SK-N-SH treated with all-trans-retinoic acid at 6 μM for 48 hours (cell line): ENCODE measurements around the gene CSF1.

Source experiments
- ATAC-seq: fragments of 200-7000 bp; cut with Tn5 transposase; 3 replicates; pipeline ENCODE4 v1.9.1; 2020; ENCODE audit warnings: mild to moderate bottlenecking, moderate library complexity
- BACH2 ChIP-seq: fragments of 250-450 bp; sonication (Bioruptor Pico); IDR thresholded peaks from 2 replicates; pipeline ENCODE4 v1.9.0; 2021; ENCODE audit warnings: mild to moderate bottlenecking, borderline replicate concordance
- CREB5 ChIP-seq: fragments of 250-450 bp; sonication (Bioruptor Pico); IDR thresholded peaks from 2 replicates; pipeline ENCODE4 v1.5.1; 2020; ENCODE audit warnings: low read depth, mild to moderate bottlenecking, moderate library complexity
- CSDC2 ChIP-seq: fragments of 250-450 bp; sonication (Bioruptor Pico); IDR thresholded peaks from 2 replicates; pipeline ENCODE4 v1.5.0; 2020; ENCODE audit warnings: mild to moderate bottlenecking, moderate library complexity
- CSRNP3 ChIP-seq: fragments of 250-450 bp; sonication (Bioruptor Pico); IDR thresholded peaks from 2 replicates; pipeline ENCODE4 v1.5.1; 2021; ENCODE audit warnings: mild to moderate bottlenecking, moderate library complexity
- ESRRG ChIP-seq: fragments of 250-450 bp; sonication (Bioruptor Pico); IDR thresholded peaks from 2 replicates; pipeline ENCODE4 v1.6.1; 2021; ENCODE audit warnings: mild to moderate bottlenecking
- GLIS3 ChIP-seq: fragments of 250-450 bp; sonication (Bioruptor Pico); IDR thresholded peaks from 2 replicates; pipeline ENCODE4 v1.5.0; 2020; ENCODE audit warnings: mild to moderate bottlenecking, moderate library complexity
- ISL1 ChIP-seq: fragments of 250-450 bp; sonication (Bioruptor Pico); IDR thresholded peaks from 2 replicates; pipeline ENCODE4 v2.1.2; 2022; ENCODE audit warnings: mild to moderate bottlenecking, moderate library complexity
- OSR1 ChIP-seq: fragments of 250-450 bp; sonication (Bioruptor Pico); IDR thresholded peaks from 2 replicates; pipeline ENCODE4 v1.8.0; 2022; ENCODE audit warnings: moderate library complexity, mild to moderate bottlenecking, inconsistent platforms
- PATZ1 ChIP-seq: fragments of 250-450 bp; sonication (Bioruptor Pico); IDR thresholded peaks from 2 replicates; pipeline ENCODE4 v1.8.0; 2020; ENCODE audit warnings: mild to moderate bottlenecking, moderate library complexity, borderline replicate concordance
- POU6F1 ChIP-seq: fragments of 250-450 bp; sonication (Bioruptor Pico); IDR thresholded peaks from 2 replicates; pipeline ENCODE4 v1.8.0; 2021; ENCODE audit warnings: low read depth, mild to moderate bottlenecking, moderate library complexity, borderline replicate concordance
- PPARA ChIP-seq: fragments of 250-450 bp; sonication (Bioruptor Pico); IDR thresholded peaks from 2 replicates; pipeline ENCODE4 v1.5.0; 2020; ENCODE audit warnings: mild to moderate bottlenecking, borderline replicate concordance
- RARB ChIP-seq: fragments of 250-450 bp; sonication (Bioruptor Pico); IDR thresholded peaks from 2 replicates; pipeline ENCODE4 v1.8.0; 2021; ENCODE audit warnings: mild to moderate bottlenecking, moderate library complexity
- TCF4 ChIP-seq: fragments of 250-450 bp; sonication (Bioruptor Pico); IDR thresholded peaks from 2 replicates; pipeline ENCODE4 v1.8.0; 2021; ENCODE audit warnings: mild to moderate bottlenecking, moderate library complexity, borderline replicate concordance
- TOX ChIP-seq: fragments of 250-450 bp; sonication (Bioruptor Pico); IDR thresholded peaks from 2 replicates; pipeline ENCODE4 v1.8.0; 2021; ENCODE audit warnings: mild to moderate bottlenecking, moderate library complexity, borderline replicate concordance
- TSHZ2 ChIP-seq: fragments of 250-450 bp; sonication (Bioruptor Pico); IDR thresholded peaks from 2 replicates; pipeline ENCODE4 v1.5.0; 2020; ENCODE audit warnings: mild to moderate bottlenecking, moderate library complexity
- ZC3H10 ChIP-seq: fragments of 250-450 bp; sonication (Bioruptor Pico); IDR thresholded peaks from 2 replicates; pipeline ENCODE4 v1.5.1; 2021; ENCODE audit warnings: mild to moderate bottlenecking, moderate library complexity
- ZFP3 ChIP-seq: fragments of 250-450 bp; sonication (Bioruptor Pico); IDR thresholded peaks from 2 replicates; pipeline ENCODE4 v1.5.0; 2020; ENCODE audit warnings: mild to moderate bottlenecking, moderate library complexity
- ZFP30 ChIP-seq: fragments of 450-650 bp; formaldehyde crosslinking; IDR thresholded peaks from 2 replicates; pipeline ENCODE4 v1.5.0; 2022; ENCODE audit warnings: mild to moderate bottlenecking, moderate library complexity
- ZNF565 ChIP-seq: fragments of 450-650 bp; formaldehyde crosslinking; conservative IDR thresholded peaks from 2 replicates; pipeline ENCODE4 v1.5.0; 2020; ENCODE audit warnings: low read depth, mild to moderate bottlenecking, moderate library complexity
- ZNF8 ChIP-seq: fragments of 450-650 bp; formaldehyde crosslinking; IDR thresholded peaks from 2 replicates; pipeline ENCODE4 v1.5.0; 2020; ENCODE audit warnings: mild to moderate bottlenecking, moderate library complexity

The CSF1 gene

GRCh38 chr1:109879881-109880525, 30.6 kb upstream of the CSF1 start:
- no peak for ATAC-seq

GRCh38 chr1:109880971-109881894, 29.4 kb upstream of the CSF1 start:
- no peak for ATAC-seq
- no peak for TF ChIP-seq BACH2
- TF ChIP-seq TOX (CRISPR knock-in tag) = no peak
- TF ChIP-seq TSHZ2 = no peak
- TF ChIP-seq POU6F1 = no peak
- no peak for TF ChIP-seq CREB5 (CRISPR knock-in tag)
- TF ChIP-seq ZFP30 = no peak
- no peak for TF ChIP-seq ISL1 (CRISPR knock-in tag)
- TF ChIP-seq TCF4 (CRISPR knock-in tag) = no peak
- no peak for TF ChIP-seq ZNF8

More at GRCh38 chr1:109879881-109880525, 30.6 kb upstream of the CSF1 start:
- TF ChIP-seq BACH2 = no peak
- TF ChIP-seq ZFP3 (CRISPR knock-in tag) = no peak
- TF ChIP-seq OSR1 (CRISPR knock-in tag) = no peak
- no peak for TF ChIP-seq ZFP30
- TF ChIP-seq PATZ1 = no peak
- TF ChIP-seq GLIS3 = no peak
- TF ChIP-seq ZNF565 = no peak
- TF ChIP-seq ESRRG (CRISPR knock-in tag) = no peak
- TF ChIP-seq PPARA (CRISPR knock-in tag) = no peak
- TF ChIP-seq ISL1 (CRISPR knock-in tag) = no peak
- TF ChIP-seq POU6F1 = no peak
- no peak for TF ChIP-seq ZC3H10 (CRISPR knock-in tag)
- TF ChIP-seq TOX (CRISPR knock-in tag) = no peak
- no peak for TF ChIP-seq ZNF8
- no peak for TF ChIP-seq CSDC2
- no peak for TF ChIP-seq RARB (CRISPR knock-in tag)
- no peak for TF ChIP-seq CREB5 (CRISPR knock-in tag)
- TF ChIP-seq CSRNP3 (CRISPR knock-in tag) = no peak
